ENCODE data around the gene RAP1GAP.
"Not testable (repeated sequence)": the region's sequence is repeated elsewhere in the genome, so short reads cannot be mapped to it uniquely, and the experiment has no call there.

RAP1GAP gene

GRCh38 chr1:21631944-21632887 is 36.9 kb downstream of the RAP1GAP start:
- H3K27ac ChIP-seq: no peak overlapping the region
- no peak overlapping the region for H3K4me2 ChIP-seq

GRCh38 chr1:21631590-21631943 is 37.6 kb downstream of the RAP1GAP start:
- Histone ChIP-seq H4K20me1 (peaks cover 0 to 13% (median 0%) of the 10 kb centered on the region in 11 experiments; a peak in 5 of 22 replicates), H3K4me1 (peaks cover 0 to 14% (median 5%) of the 10 kb centered on the region in 10 experiments; a peak in 11 of 20 replicates)
- not testable (repeated sequence) for H3K9ac ChIP-seq; H3K9me3 ChIP-seq (replicated peaks in 1 of 11); H3K4me3 ChIP-seq; H3K36me3 ChIP-seq; H3K4me2 ChIP-seq; H3K27ac ChIP-seq; H3K27me3 ChIP-seq

More at GRCh38 chr1:21631944-21632887, 36.9 kb downstream of the RAP1GAP start:
- peaks cover 0 to 13% (median 0%) of the 10 kb centered on the region in 11 experiments; a peak in 5 of 22 replicates for H4K20me1 ChIP-seq
- no peaks in the 10 kb centered on the region for H3K27me3 ChIP-seq
- H3K4me1 ChIP-seq: peaks cover 0 to 14% (median 5%) of the 10 kb centered on the region in 10 experiments; a peak in 11 of 20 replicates
- H3K36me3 ChIP-seq: no peaks in the 10 kb centered on the region
- no peak overlapping the region for H3K4me3 ChIP-seq
- H3K9me3 ChIP-seq (replicated peaks in 1 of 11): no peaks in the 10 kb centered on the region
- no peak for TF ChIP-seq Cebpa-rat (IDR thresholded peaks at IDR 0.05)
- H3K9ac ChIP-seq: no peak overlapping the region

- Histone ChIP-seq H4K20me1 (peaks cover 0 to 16% (median 0%) of the 10 kb centered on the region in 11 experiments; a peak in 6 of 22 replicates), H3K4me2 (no peak overlapping the region), H3K9ac (no peak overlapping the region), H3K4me1 (peaks cover 0 to 14% (median 5%) of the 10 kb centered on the region in 10 experiments; a peak in 11 of 20 replicates), H3K27ac (no peak overlapping the region), H3K9me3 (replicated peaks in 1 of 11) (no peaks in the 10 kb centered on the region), H3K27me3 (no peaks in the 10 kb centered on the region), H3K4me3 (no peak overlapping the region), H3K36me3 (no peaks in the 10 kb centered on the region)
- no peak for TF ChIP-seq Cebpa-rat (IDR thresholded peaks at IDR 0.05)
Observed at GRCh38 chr1:21630571-21631343, 38.4 kb downstream of the RAP1GAP start.

DNA sequence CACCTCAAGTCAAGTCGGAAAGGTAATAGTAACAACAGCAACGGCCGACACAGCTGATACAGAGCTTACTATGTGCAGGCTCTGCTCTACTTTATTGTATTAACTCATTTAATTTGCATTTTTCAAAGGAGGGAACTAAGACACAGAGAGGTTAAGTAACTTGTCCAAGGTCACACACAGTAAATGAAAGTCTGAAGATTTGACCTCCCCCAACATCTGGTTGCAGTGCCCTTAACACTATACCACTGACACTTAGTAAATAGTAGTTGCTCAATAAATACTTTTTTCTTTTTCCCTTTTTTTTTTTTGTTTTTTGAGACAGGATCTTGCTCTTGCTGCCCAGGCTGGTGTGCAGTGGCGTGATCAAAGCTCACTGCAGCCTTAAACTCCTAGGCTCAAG is 39.2 kb downstream of the RAP1GAP start:
- H3K4me2 ChIP-seq: peak overlapping the region in 2 of 11 experiments; percentile 59 to 61; a peak in 1 of 22 replicates
- H3K4me1 ChIP-seq: peaks cover 0 to 14% (median 5%) of the 10 kb centered on the region in 10 experiments; a peak in 11 of 20 replicates
- TF ChIP-seq Cebpa-rat (IDR thresholded peaks at IDR 0.05): no peak
- no peak overlapping the region for H3K4me3 ChIP-seq
- H3K27me3 ChIP-seq: no peaks in the 10 kb centered on the region
- peaks cover 0 to 14% (median 0%) of the 10 kb centered on the region in 11 experiments; a peak in 6 of 22 replicates for H4K20me1 ChIP-seq
- no peak overlapping the region for H3K9ac ChIP-seq
- no peaks in the 10 kb centered on the region for H3K9me3 ChIP-seq (replicated peaks in 1 of 11)
- no peaks in the 10 kb centered on the region for H3K36me3 ChIP-seq
- no peak overlapping the region for H3K27ac ChIP-seq

- Histone ChIP-seq H3K9me3 (replicated peaks in 1 of 11) (no peaks in the 10 kb centered on the region), H3K4me3 (no peak overlapping the region), H3K9ac (no peak overlapping the region), H3K27me3 (no peaks in the 10 kb centered on the region), H3K27ac (no peak overlapping the region), H3K4me1 (peaks cover under 1 to 14% (median 7%) of the 10 kb centered on the region in 10 experiments; a peak in 15 of 20 replicates), H4K20me1 (peaks cover 0 to 14% (median 0%) of the 10 kb centered on the region in 11 experiments; a peak in 6 of 22 replicates), H3K36me3 (no peaks in the 10 kb centered on the region), H3K4me2 (peak overlapping the region in 5 of 11 experiments; percentile 26 to 66 (median 59); a peak in 11 of 22 replicates)
- TF ChIP-seq Cebpa-rat (IDR thresholded peaks at IDR 0.05): no peak
Observed at GRCh38 chr1:21628798-21629393, 40.3 kb downstream of the RAP1GAP start.

DNA sequence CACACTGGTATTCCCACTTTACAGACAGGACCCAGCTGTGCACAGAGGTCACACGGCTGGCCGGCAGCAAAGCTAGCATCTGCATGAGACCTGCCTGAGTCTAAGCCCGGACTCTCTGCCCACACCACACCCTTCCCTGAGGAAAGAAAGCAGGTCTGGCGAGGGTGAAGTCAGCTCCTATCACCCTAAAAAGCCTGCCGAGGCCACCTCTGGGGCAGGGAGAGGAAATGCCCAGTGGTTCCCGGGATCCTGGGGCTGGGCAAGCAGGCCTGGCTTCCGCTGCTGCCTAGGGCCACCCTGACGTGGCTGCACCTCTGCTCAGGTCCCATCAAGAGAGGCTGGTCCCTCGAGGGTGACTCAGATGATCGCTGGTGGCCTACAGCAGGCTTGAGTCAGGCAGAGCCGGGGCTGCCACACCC is 42.2 kb downstream of the RAP1GAP start:
- no peak overlapping the region for H3K27ac ChIP-seq

DNA sequence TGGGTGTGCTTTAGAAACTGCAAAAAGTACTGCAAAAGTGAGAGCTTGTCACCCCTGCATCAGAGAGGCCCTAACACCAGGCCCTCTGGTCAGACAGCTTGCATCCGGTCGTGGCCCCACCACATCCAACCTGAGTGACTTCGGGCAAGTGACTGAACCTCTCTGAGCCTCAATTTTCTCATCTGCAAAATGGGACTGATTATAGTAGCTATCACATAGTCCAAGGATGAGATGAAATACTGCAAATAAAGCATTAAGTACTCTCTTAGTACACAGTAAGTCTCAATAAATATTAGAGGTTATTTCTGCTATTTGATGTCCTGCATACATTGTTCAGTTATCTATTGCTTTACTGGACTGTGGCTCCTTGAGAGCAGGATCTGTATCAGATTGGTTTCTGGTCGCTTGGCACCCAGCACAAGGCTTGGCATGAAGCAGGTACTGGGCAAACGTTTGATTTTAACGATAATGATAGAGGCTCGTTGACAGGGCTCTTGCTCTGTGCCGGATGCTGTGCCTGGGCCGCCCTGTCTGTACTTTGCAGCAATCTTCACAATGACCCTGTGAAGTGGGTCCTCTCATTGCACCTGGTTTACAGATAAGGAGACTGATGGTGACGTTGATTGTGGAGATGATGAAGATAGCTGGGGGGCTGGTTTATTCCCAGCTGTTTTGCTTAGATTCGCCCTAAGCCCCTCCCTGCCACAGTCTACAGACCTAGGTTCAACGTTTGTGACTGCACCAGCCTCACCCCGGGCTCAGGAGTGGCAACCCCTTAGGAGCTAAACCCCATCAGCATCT is 43.6 kb downstream of the RAP1GAP start:
- Histone ChIP-seq H3K36me3 (no peaks in the 10 kb centered on the region), H3K9ac (no peak overlapping the region), H3K4me3 (no peak overlapping the region), H3K27me3 (no peaks in the 10 kb centered on the region), H3K4me2 (no peak overlapping the region), H3K27ac (no peak overlapping the region), H3K4me1 (peaks cover 12 to 26% (median 17%) of the 10 kb centered on the region in 10 experiments), H4K20me1 (peaks cover 0 to 17% (median 0%) of the 10 kb centered on the region in 11 experiments; a peak in 7 of 22 replicates), H3K9me3 (replicated peaks in 1 of 11) (no peaks in the 10 kb centered on the region)
- TF ChIP-seq Cebpa-rat (IDR thresholded peaks at IDR 0.05): no peak

More for the DNA sequence above, 42.2 kb downstream of the RAP1GAP start:
- Histone ChIP-seq H3K9ac (no peak overlapping the region), H3K36me3 (no peaks in the 10 kb centered on the region), H3K27me3 (no peaks in the 10 kb centered on the region), H3K4me2 (no peak overlapping the region; a peak in 1 of 22 replicates), H3K4me3 (no peak overlapping the region), H4K20me1 (peaks cover 0 to 20% (median 0%) of the 10 kb centered on the region in 11 experiments; a peak in 6 of 22 replicates), H3K9me3 (replicated peaks in 1 of 11) (no peaks in the 10 kb centered on the region), H3K4me1 (peaks cover 12 to 26% (median 17%) of the 10 kb centered on the region in 10 experiments)
- no peak for TF ChIP-seq Cebpa-rat (IDR thresholded peaks at IDR 0.05)
